IPS DF 6.9 (cell line): ENCODE data around the gene ITPRID2.
"Not testable (repeated sequence)": the region's sequence is repeated elsewhere in the genome, so short reads cannot be mapped to it uniquely, and the experiment has no call there.

Experiments used
- DNase-seq: peaks from one replicate; pipeline ENCODE4 v3.0.0-alpha.2; 2013; ENCODE audit warnings: low read depth, low spot score
- H3K27ac ChIP-seq: one replicate; pipeline ENCODE4 v1.5.1; 2013; ENCODE audit warnings: low read length, control low read depth
- H3K27me3 ChIP-seq: 2 replicates; pipeline ENCODE4 v1.6.1; 2013; ENCODE audit warnings: mild to moderate bottlenecking, low read length; ENCODE audit not compliant: control insufficient read depth, insufficient read depth
- H3K36me3 ChIP-seq: 2 replicates; pipeline ENCODE4 v1.6.1; 2013; ENCODE audit warnings: low read length; ENCODE audit not compliant: control insufficient read depth, insufficient read depth
- H3K4me1 ChIP-seq: 2 replicates; pipeline ENCODE4 v1.6.1; 2013; ENCODE audit warnings: low read length; ENCODE audit not compliant: control insufficient read depth, insufficient read depth
- H3K4me3 ChIP-seq: 2 replicates; pipeline ENCODE4 v1.5.1; 2013; ENCODE audit warnings: mild to moderate bottlenecking, low read length
- H3K9me3 ChIP-seq: 2 replicates; pipeline ENCODE4 v1.6.1; 2013; ENCODE audit warnings: low read length, inconsistent platforms; ENCODE audit not compliant: control insufficient read depth, insufficient read depth
- WGBS: extraction: QIAGEN DNeasy Blood & Tissue Kit; methylation state at CpG from one replicate; pipeline ENCODE4 v1.1.7; 2013; ENCODE audit warnings: mixed read lengths, missing lambda C conversion rate; ENCODE audit not compliant: insufficient read length, insufficient coverage; 5-methylcytosine and 5-hydroxymethylcytosine counted together

The ITPRID2 gene

GRCh38 chr2:181961167-181961566, 69.6 kb downstream of the ITPRID2 start:
- DNase-seq, H3K4me3 ChIP-seq, H3K4me1 ChIP-seq, H3K36me3 ChIP-seq, H3K27me3 ChIP-seq, H3K9me3 ChIP-seq, H3K27ac ChIP-seq: not testable (repeated sequence)
- WGBS, result no CpG with 5 or more reads among the region's 8 CpGs

DNA sequence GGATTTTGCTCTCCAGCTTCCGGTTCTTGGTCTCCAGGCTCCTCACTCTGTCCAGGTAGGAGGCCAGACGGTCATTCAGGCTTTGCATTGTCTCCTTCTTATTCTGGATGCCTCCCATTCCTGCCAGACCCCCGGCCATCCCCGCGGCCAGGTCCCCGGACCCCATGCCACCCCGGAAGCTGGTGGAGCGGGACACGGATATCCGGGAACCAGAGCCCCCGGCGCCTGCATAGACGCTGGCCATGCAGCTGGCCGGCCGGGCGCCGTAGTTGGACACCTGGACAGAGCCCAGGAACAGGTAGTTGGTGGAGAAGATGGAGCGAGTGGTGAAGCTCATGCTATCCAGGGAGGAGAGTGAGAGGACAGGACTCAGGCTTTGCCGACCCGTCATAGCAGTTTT, 70.6 kb downstream of the ITPRID2 start:
- H3K27me3 ChIP-seq, result no peaks in the 10 kb centered on the region
- H3K4me1 ChIP-seq, result no peaks in the 10 kb centered on the region
- DNase-seq, result no peak
- no peak overlapping the region for H3K27ac ChIP-seq
- H3K4me3 ChIP-seq, result no peak overlapping the region
- H3K9me3 ChIP-seq, result no peaks in the 10 kb centered on the region
- H3K36me3 ChIP-seq, result no peaks in the 10 kb centered on the region
- WGBS, result no CpG with 5 or more reads among the region's 20 CpGs

GRCh38 chr2:181970160-181970794, 78.7 kb downstream of the ITPRID2 start:
- Histone ChIP-seq H3K27ac (no peak overlapping the region), H3K36me3 (no peaks in the 10 kb centered on the region), H3K4me3 (no peak overlapping the region), H3K9me3 (no peaks in the 10 kb centered on the region), H3K27me3 (no peaks in the 10 kb centered on the region), H3K4me1 (no peaks in the 10 kb centered on the region)
- DNase-seq, result no peak
- WGBS, result no CpG with 5 or more reads among the region's 2 CpGs

DNA sequence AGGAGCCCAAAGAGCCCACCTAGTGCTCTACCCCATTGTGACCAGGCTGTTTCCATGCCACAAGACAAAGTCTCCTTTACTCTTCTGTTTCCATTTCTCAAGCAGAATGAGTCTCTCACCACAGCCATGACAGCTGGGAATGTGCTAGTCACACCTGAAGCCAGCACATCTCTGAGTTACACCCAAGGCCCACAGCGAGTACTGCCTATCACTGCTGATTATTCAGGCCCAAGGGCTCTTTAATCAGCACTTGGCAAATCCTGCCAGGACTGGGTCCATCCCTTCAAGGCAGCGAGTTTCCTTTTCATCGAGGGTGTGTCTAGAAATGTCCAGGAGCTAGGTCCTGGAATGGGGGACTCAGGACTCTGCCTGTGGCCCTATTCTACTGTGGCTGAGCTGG, 79.5 kb downstream of the ITPRID2 start:
- Histone ChIP-seq H3K4me3 (no peak overlapping the region), H3K36me3 (no peaks in the 10 kb centered on the region), H3K27ac (no peak overlapping the region), H3K4me1 (no peaks in the 10 kb centered on the region), H3K27me3 (no peaks in the 10 kb centered on the region), H3K9me3 (no peaks in the 10 kb centered on the region)
- WGBS, result no CpG with 5 or more reads among the region's 3 CpGs
- DNase-seq, result no peak

GRCh38 chr2:181972431-181973170, 81.1 kb downstream of the ITPRID2 start:
- H3K27ac ChIP-seq, result no peak overlapping the region
- no peaks in the 10 kb centered on the region for H3K4me1 ChIP-seq
- no peaks in the 10 kb centered on the region for H3K36me3 ChIP-seq
- H3K9me3 ChIP-seq, result no peaks in the 10 kb centered on the region
- no CpG with 5 or more reads among the region's 5 CpGs for WGBS
- DNase-seq, result no peak
- H3K27me3 ChIP-seq, result no peaks in the 10 kb centered on the region
- no peak overlapping the region for H3K4me3 ChIP-seq

DNA sequence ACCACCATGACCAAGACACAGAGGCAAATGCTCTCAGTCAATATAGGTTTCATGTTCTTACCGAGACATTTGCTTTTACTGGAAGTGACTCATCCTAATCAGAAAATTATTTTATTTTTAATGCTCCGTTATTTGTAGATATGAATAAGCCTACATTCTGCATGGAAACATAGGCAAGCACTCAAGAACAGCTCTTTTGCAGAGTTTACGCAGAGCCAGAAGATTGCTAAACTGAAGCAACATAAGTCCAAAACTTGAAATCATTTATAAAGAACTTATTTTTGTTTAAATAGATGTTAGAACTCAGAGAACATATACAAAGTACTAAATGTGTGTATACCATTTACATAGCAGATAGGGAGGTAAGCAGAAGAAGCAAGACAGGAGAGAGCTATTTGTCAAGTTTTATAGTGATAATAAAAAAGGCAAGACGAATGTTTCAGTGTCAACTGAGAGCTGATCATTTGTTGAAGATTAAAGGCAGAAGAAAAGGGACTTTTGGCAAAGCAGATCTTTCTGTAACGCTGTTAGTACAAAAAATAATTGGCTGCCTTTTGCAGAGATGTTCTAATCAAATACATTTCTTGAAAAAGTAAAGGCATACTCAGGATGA, 81.7 kb downstream of the ITPRID2 start:
- no peak for DNase-seq
- Histone ChIP-seq H3K4me1 (no peaks in the 10 kb centered on the region), H3K27me3 (no peaks in the 10 kb centered on the region), H3K4me3 (no peak overlapping the region), H3K27ac (no peak overlapping the region), H3K9me3 (no peaks in the 10 kb centered on the region), H3K36me3 (no peaks in the 10 kb centered on the region)
- no CpG with 5 or more reads among the region's 5 CpGs for WGBS

DNA sequence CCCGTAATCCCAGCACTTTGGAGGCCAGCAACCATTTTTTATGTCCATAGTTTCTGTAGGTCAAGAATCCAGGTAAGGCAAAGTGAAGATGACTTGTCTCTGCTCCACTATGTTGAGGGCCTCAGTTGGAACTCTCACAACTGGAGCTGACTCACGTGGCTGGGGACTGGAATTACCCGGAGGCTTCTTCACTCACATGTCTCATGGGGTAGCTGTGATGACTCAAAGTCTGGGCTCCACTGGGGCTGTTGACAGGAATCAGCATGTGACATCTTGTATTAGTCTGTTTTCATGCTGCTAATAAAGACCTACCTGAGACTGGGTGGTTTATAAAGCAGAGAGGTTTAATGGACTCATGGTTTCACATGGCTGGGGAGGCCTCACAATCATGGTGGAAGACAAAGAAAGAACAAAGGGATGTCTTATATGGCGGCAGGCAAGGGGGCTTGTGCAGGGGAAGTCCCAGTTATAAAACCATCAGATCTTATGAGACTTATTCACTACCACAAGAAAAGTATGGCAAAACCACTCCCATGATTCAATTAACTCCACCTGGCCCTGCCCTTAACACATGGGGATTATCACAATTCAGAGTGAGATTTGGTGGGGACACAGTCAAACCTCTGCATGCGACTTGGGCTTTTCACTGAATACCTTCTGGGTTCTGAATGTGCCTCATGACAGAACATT, 86.3 kb downstream of the ITPRID2 start:
- no peaks in the 10 kb centered on the region for H3K9me3 ChIP-seq
- no peaks in the 10 kb centered on the region for H3K36me3 ChIP-seq
- H3K4me1 ChIP-seq, result no peaks in the 10 kb centered on the region
- H3K4me3 ChIP-seq, result no peak overlapping the region
- DNase-seq, result no peak
- H3K27ac ChIP-seq, result no peak overlapping the region
- no peaks in the 10 kb centered on the region for H3K27me3 ChIP-seq
- WGBS, result no CpG with 5 or more reads among the region's 5 CpGs

- no peaks in the 10 kb centered on the region for H3K9me3 ChIP-seq
- H3K4me1 ChIP-seq, result no peaks in the 10 kb centered on the region
- H3K36me3 ChIP-seq, result no peaks in the 10 kb centered on the region
- no peak for DNase-seq
- H3K27me3 ChIP-seq, result no peaks in the 10 kb centered on the region
- no peak overlapping the region for H3K4me3 ChIP-seq
- no CpG with 5 or more reads among the region's 2 CpGs for WGBS
- no peak overlapping the region for H3K27ac ChIP-seq
Observed at GRCh38 chr2:181978351-181979150, 87.0 kb downstream of the ITPRID2 start.
